ENCODE data around the gene PLCXD1. TPM values are rescaled to one million over a fixed set of nuclear protein-coding genes. Genes with fewer than 3 reads are reported as not detected.

The PLCXD1 gene
- total and polyA plus RNA-seq, 4 donors: 6.7 to 50.6 (median 29.0) TPM

- WGBS (ENCODE audit: insufficient coverage): 98% methylated on average over 9 of the region's 24 CpGs
- H3K4me1 ChIP-seq (ENCODE audit: control insufficient read depth, insufficient read depth, low read length): no peaks in the 10 kb centered on the region
- no peak overlapping the region for H3K27ac ChIP-seq (ENCODE audit: low read depth, low read length)
- H3K27me3 ChIP-seq (ENCODE audit: control insufficient read depth, insufficient read depth, low read length): no peaks in the 10 kb centered on the region
- peaks cover 74% of the 10 kb centered on the region for H3K36me3 ChIP-seq (ENCODE audit: control insufficient read depth, insufficient read depth, low read length)
- no peak for DNase-seq (ENCODE audit: low read depth in 4 of 6, low spot score in 6 of 6)
- H3K4me3 ChIP-seq (ENCODE audit: low read depth, low read length): no peak overlapping the region
- peaks cover 2% of the 10 kb centered on the region for H3K9me3 ChIP-seq (ENCODE audit: control insufficient read depth, insufficient read depth, low read length)
Observed at GRCh38 chrX:340121-340520, 58.9 kb downstream of the PLCXD1 start.

- 96% methylated on average over 38 of the region's 52 CpGs for WGBS (ENCODE audit: insufficient coverage)
- no peak for DNase-seq (ENCODE audit: low read depth in 4 of 6, low spot score in 6 of 6)
- H3K4me3 ChIP-seq (ENCODE audit: low read depth, low read length): no peak overlapping the region
- peaks cover 72% of the 10 kb centered on the region for H3K36me3 ChIP-seq (ENCODE audit: control insufficient read depth, insufficient read depth, low read length)
- H3K27me3 ChIP-seq (ENCODE audit: control insufficient read depth, insufficient read depth, low read length): no peaks in the 10 kb centered on the region
- H3K9me3 ChIP-seq (ENCODE audit: control insufficient read depth, insufficient read depth, low read length): peaks cover 2% of the 10 kb centered on the region
- H3K4me1 ChIP-seq (ENCODE audit: control insufficient read depth, insufficient read depth, low read length): no peaks in the 10 kb centered on the region
- no peak overlapping the region for H3K27ac ChIP-seq (ENCODE audit: low read depth, low read length)
Observed at GRCh38 chrX:340641-341423, 59.7 kb downstream of the PLCXD1 start.

GRCh38 chrX:341541-342101 is 60.4 kb downstream of the PLCXD1 start:
- H3K4me1 ChIP-seq (ENCODE audit: control insufficient read depth, insufficient read depth, low read length): no peaks in the 10 kb centered on the region
- 95% methylated on average over 28 of the region's 36 CpGs for WGBS (ENCODE audit: insufficient coverage)
- no peaks in the 10 kb centered on the region for H3K27me3 ChIP-seq (ENCODE audit: control insufficient read depth, insufficient read depth, low read length)
- H3K36me3 ChIP-seq (ENCODE audit: control insufficient read depth, insufficient read depth, low read length): peaks cover 71% of the 10 kb centered on the region
- no peak overlapping the region for H3K27ac ChIP-seq (ENCODE audit: low read depth, low read length)
- no peak overlapping the region for H3K4me3 ChIP-seq (ENCODE audit: low read depth, low read length)
- DNase-seq (ENCODE audit: low read depth in 4 of 6, low spot score in 6 of 6): no peak
- peaks cover 2% of the 10 kb centered on the region for H3K9me3 ChIP-seq (ENCODE audit: control insufficient read depth, insufficient read depth, low read length)

GRCh38 chrX:344371-344901 is 63.3 kb downstream of the PLCXD1 start:
- no peak overlapping the region for H3K4me3 ChIP-seq (ENCODE audit: low read depth, low read length)
- 98% methylated on average over 46 of the region's 47 CpGs for WGBS (ENCODE audit: insufficient coverage)
- DNase-seq (ENCODE audit: low read depth in 4 of 6, low spot score in 6 of 6): no peak
- no peak overlapping the region for H3K27ac ChIP-seq (ENCODE audit: low read depth, low read length)
- peaks cover 59% of the 10 kb centered on the region for H3K36me3 ChIP-seq (ENCODE audit: control insufficient read depth, insufficient read depth, low read length)
- H3K9me3 ChIP-seq (ENCODE audit: control insufficient read depth, insufficient read depth, low read length): peaks cover 2% of the 10 kb centered on the region
- H3K4me1 ChIP-seq (ENCODE audit: control insufficient read depth, insufficient read depth, low read length): peaks cover 8% of the 10 kb centered on the region
- no peaks in the 10 kb centered on the region for H3K27me3 ChIP-seq (ENCODE audit: control insufficient read depth, insufficient read depth, low read length)

- H3K4me1 ChIP-seq (ENCODE audit: control insufficient read depth, insufficient read depth, low read length): peaks cover 14% of the 10 kb centered on the region
- WGBS (ENCODE audit: insufficient coverage): 96% methylated on average over 52 of the region's 63 CpGs
- H3K9me3 ChIP-seq (ENCODE audit: control insufficient read depth, insufficient read depth, low read length): peaks cover 2% of the 10 kb centered on the region
- DNase-seq (ENCODE audit: low read depth in 4 of 6, low spot score in 6 of 6): no peak
- H3K27me3 ChIP-seq (ENCODE audit: control insufficient read depth, insufficient read depth, low read length): no peaks in the 10 kb centered on the region
- peaks cover 61% of the 10 kb centered on the region for H3K36me3 ChIP-seq (ENCODE audit: control insufficient read depth, insufficient read depth, low read length)
- no peak overlapping the region for H3K27ac ChIP-seq (ENCODE audit: low read depth, low read length)
- H3K4me3 ChIP-seq (ENCODE audit: low read depth, low read length): no peak overlapping the region
Observed at GRCh38 chrX:345020-345925, 64.1 kb downstream of the PLCXD1 start.

- peaks cover 18% of the 10 kb centered on the region for H3K4me1 ChIP-seq (ENCODE audit: control insufficient read depth, insufficient read depth, low read length)
- no peaks in the 10 kb centered on the region for H3K27me3 ChIP-seq (ENCODE audit: control insufficient read depth, insufficient read depth, low read length)
- peaks cover 2% of the 10 kb centered on the region for H3K9me3 ChIP-seq (ENCODE audit: control insufficient read depth, insufficient read depth, low read length)
- H3K4me3 ChIP-seq (ENCODE audit: low read depth, low read length): no peak overlapping the region
- DNase-seq (ENCODE audit: low read depth in 4 of 6, low spot score in 6 of 6): no peak
- H3K36me3 ChIP-seq (ENCODE audit: control insufficient read depth, insufficient read depth, low read length): peaks cover 61% of the 10 kb centered on the region
- 94% methylated on average over 63 of the region's 75 CpGs for WGBS (ENCODE audit: insufficient coverage)
- no peak overlapping the region for H3K27ac ChIP-seq (ENCODE audit: low read depth, low read length)
Observed at GRCh38 chrX:346034-346813, 65.0 kb downstream of the PLCXD1 start.

GRCh38 chrX:347351-348117 is 66.4 kb downstream of the PLCXD1 start:
- no peak overlapping the region for H3K27ac ChIP-seq (ENCODE audit: low read depth, low read length)
- peaks cover 20% of the 10 kb centered on the region for H3K4me1 ChIP-seq (ENCODE audit: control insufficient read depth, insufficient read depth, low read length)
- WGBS (ENCODE audit: insufficient coverage): 97% methylated on average over 58 of the region's 59 CpGs
- peaks cover 57% of the 10 kb centered on the region for H3K36me3 ChIP-seq (ENCODE audit: control insufficient read depth, insufficient read depth, low read length)
- no peaks in the 10 kb centered on the region for H3K27me3 ChIP-seq (ENCODE audit: control insufficient read depth, insufficient read depth, low read length)
- H3K9me3 ChIP-seq (ENCODE audit: control insufficient read depth, insufficient read depth, low read length): peaks cover 2% of the 10 kb centered on the region
- no peak for DNase-seq (ENCODE audit: low read depth in 4 of 6, low spot score in 6 of 6)
- H3K4me3 ChIP-seq (ENCODE audit: low read depth, low read length): no peak overlapping the region

GRCh38 chrX:348461-349117 is 67.4 kb downstream of the PLCXD1 start:
- Histone ChIP-seq H3K27me3 (ENCODE audit: control insufficient read depth, insufficient read depth, low read length) (no peaks in the 10 kb centered on the region), H3K4me1 (ENCODE audit: control insufficient read depth, insufficient read depth, low read length) (peaks cover 22% of the 10 kb centered on the region), H3K4me3 (ENCODE audit: low read depth, low read length) (no peak overlapping the region), H3K27ac (ENCODE audit: low read depth, low read length) (no peak overlapping the region), H3K36me3 (ENCODE audit: control insufficient read depth, insufficient read depth, low read length) (peaks cover 64% of the 10 kb centered on the region), H3K9me3 (ENCODE audit: control insufficient read depth, insufficient read depth, low read length) (peaks cover 2% of the 10 kb centered on the region)
- no peak for DNase-seq (ENCODE audit: low read depth in 4 of 6, low spot score in 6 of 6)
- 70% methylated on average over 7 of the region's 11 CpGs for WGBS (ENCODE audit: insufficient coverage)
